Loucy (cell line): Measurements from ENCODE around the gene HHATL.

ENCODE experiments used
- H2AFZ ChIP-seq: fragments of 200-600 bp; sonication (generic); 2 replicates; pipeline ENCODE4 v1.6.0; 2016; ENCODE audit warnings: antibody characterized with exemption, mild to moderate bottlenecking, low read length, moderate library complexity
- H3F3A ChIP-seq: fragments of 200-600 bp; 2 replicates; pipeline ENCODE4 v1.6.0; 2016; ENCODE audit warnings: antibody characterized with exemption, low read depth, mild to moderate bottlenecking
- H3K27me3 ChIP-seq: fragments of 200-600 bp; sonication (generic); 2 replicates; pipeline ENCODE4 v1.6.1; 2014; ENCODE audit warnings: low read length, mild to moderate bottlenecking; ENCODE audit not compliant: insufficient read depth, poor library complexity, severe bottlenecking
- H3K36me3 ChIP-seq: fragments of 200-600 bp; sonication (generic); 2 replicates; pipeline ENCODE4 v1.6.1; 2016; ENCODE audit warnings: low read length; ENCODE audit not compliant: insufficient read depth
- H3K4me1 ChIP-seq: fragments of 200-600 bp; sonication (generic); 2 replicates; pipeline ENCODE4 v1.5.1; 2014; ENCODE audit warnings: low read length, mild to moderate bottlenecking; ENCODE audit not compliant: insufficient read depth, poor library complexity, severe bottlenecking
- H3K4me2 ChIP-seq: fragments of 200-600 bp; sonication (generic); 2 replicates; pipeline ENCODE4 v1.6.0; 2014; ENCODE audit warnings: antibody characterized with exemption, low read length, low read depth, mild to moderate bottlenecking; ENCODE audit not compliant: poor library complexity, severe bottlenecking
- H3K4me3 ChIP-seq: fragments of 200-600 bp; sonication (generic); 2 replicates; pipeline ENCODE4 v1.5.1; 2014; ENCODE audit warnings: low read length, mild to moderate bottlenecking, mixed read lengths; ENCODE audit not compliant: poor library complexity, severe bottlenecking
- H3K79me2 ChIP-seq: fragments of 200-600 bp; sonication (generic); 2 replicates; pipeline ENCODE4 v1.6.1; 2014; ENCODE audit warnings: low read length; ENCODE audit not compliant: insufficient read depth
- H3K9ac ChIP-seq: fragments of 200-600 bp; sonication (generic); 2 replicates; pipeline ENCODE4 v1.6.0; 2014; ENCODE audit warnings: mild to moderate bottlenecking, low read depth, low read length, moderate library complexity; ENCODE audit not compliant: poor library complexity, severe bottlenecking
- H3K9me2 ChIP-seq: fragments of 200-600 bp; sonication (generic); replicated peaks from 2 replicates; pipeline ENCODE4 v1.6.1; 2016; ENCODE audit warnings: low read depth, low read length, mixed read lengths
- H3K9me3 ChIP-seq: fragments of 200-600 bp; sonication (generic); 2 replicates; pipeline ENCODE4 v1.6.1; 2014; ENCODE audit warnings: mild to moderate bottlenecking, antibody characterized with exemption, low read length, low read depth; ENCODE audit not compliant: insufficient read depth
- H4K20me1 ChIP-seq: fragments of 200-600 bp; sonication (generic); 2 replicates; pipeline ENCODE4 v1.6.0; 2014; ENCODE audit warnings: antibody characterized with exemption, low read length, mild to moderate bottlenecking; ENCODE audit not compliant: insufficient read depth, poor library complexity, severe bottlenecking
- EZH2phosphoT487 ChIP-seq: fragments of 200-600 bp; IDR thresholded peaks from 2 replicates; pipeline ENCODE4 v1.6.1; 2018; ENCODE audit warnings: antibody characterized with exemption, mild to moderate bottlenecking, moderate library complexity, borderline replicate concordance
- TF ChIP-seq, protein P1 (sequence below): fragments of 200-600 bp; sonication (generic); conservative IDR thresholded peaks from 2 replicates; pipeline ENCODE4 v1.5.1; 2014; ENCODE audit warnings: mild to moderate bottlenecking, antibody characterized with exemption, low read length

Gene HHATL

DNA sequence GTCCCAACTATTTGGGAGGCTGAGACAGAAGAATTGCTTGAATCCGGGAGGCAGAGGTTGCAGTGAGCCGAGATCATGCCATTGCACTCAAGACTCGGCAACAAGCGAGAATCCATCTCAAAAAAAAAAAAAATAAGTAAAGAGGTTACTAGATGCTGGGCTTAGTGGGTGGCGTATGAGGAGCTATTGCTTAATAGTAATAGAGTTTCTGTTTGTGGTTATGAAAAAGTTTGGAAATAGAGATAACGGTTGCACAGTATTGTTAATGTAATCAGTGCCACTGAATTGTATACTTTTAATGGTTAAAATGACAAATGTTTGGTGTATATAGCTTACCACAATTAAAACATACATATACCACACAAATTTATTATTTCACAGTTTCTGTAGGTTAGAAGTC is 14.7 kb upstream of the HHATL start:
- Histone ChIP-seq H3K9ac (no peak overlapping the region), H3K79me2 (no peaks in the 10 kb centered on the region), H3K4me1 (no peaks in the 10 kb centered on the region), H3K36me3 (no peaks in the 10 kb centered on the region), H3K9me3 (no peaks in the 10 kb centered on the region), H3K4me3 (no peak overlapping the region), H3K4me2 (no peak overlapping the region), H3K9me2 (no peaks in the 10 kb centered on the region), H2AFZ (no peak overlapping the region), H3F3A (no peaks in the 10 kb centered on the region), H3K27me3 (no peaks in the 10 kb centered on the region), H4K20me1 (no peaks in the 10 kb centered on the region)
- TF ChIP-seq EZH2phosphoT487 = no peak
- TF ChIP-seq, protein P1, sequence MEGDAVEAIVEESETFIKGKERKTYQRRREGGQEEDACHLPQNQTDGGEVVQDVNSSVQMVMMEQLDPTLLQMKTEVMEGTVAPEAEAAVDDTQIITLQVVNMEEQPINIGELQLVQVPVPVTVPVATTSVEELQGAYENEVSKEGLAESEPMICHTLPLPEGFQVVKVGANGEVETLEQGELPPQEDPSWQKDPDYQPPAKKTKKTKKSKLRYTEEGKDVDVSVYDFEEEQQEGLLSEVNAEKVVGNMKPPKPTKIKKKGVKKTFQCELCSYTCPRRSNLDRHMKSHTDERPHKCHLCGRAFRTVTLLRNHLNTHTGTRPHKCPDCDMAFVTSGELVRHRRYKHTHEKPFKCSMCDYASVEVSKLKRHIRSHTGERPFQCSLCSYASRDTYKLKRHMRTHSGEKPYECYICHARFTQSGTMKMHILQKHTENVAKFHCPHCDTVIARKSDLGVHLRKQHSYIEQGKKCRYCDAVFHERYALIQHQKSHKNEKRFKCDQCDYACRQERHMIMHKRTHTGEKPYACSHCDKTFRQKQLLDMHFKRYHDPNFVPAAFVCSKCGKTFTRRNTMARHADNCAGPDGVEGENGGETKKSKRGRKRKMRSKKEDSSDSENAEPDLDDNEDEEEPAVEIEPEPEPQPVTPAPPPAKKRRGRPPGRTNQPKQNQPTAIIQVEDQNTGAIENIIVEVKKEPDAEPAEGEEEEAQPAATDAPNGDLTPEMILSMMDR = no peak

DNA sequence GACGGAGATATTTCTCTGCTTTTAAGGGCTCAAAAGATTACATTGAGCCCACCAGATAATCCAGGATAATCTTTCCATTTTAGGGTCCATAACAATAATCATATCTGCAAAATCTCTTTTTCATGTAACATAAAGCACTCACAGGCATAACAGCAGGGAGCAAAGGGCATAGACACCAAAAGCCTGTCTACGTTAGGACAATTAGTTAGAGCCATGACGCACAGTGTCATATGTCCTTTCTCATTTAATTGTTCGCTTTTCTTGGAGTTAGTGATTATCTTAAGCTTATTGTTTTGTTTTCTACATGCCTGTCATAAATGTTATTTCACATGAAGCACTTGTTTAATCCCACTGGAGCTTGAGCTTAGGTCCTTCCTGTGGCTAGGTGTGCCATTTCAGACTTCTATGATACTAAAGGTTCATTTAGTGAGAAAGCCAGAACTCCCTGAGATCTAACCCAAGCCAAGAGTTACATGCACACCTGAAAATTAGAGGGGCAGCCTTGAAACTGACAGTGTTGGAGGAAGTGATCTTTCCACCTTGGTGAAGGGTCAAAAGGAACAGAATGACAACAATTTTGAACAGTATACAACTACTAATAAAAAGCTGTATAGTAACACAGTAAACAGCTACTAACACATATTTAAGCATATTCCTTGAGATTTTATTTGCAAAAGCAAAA is 11.7 kb upstream of the HHATL start:
- H3K4me2 ChIP-seq = no peak overlapping the region
- H3K36me3 ChIP-seq = no peaks in the 10 kb centered on the region
- H2AFZ ChIP-seq = no peak overlapping the region
- no peaks in the 10 kb centered on the region for H3K79me2 ChIP-seq
- no peaks in the 10 kb centered on the region for H3K27me3 ChIP-seq
- H3K4me1 ChIP-seq = no peaks in the 10 kb centered on the region
- no peak for TF ChIP-seq EZH2phosphoT487
- TF ChIP-seq, protein P1 = no peak
- no peaks in the 10 kb centered on the region for H3K9me2 ChIP-seq
- H3K9ac ChIP-seq = no peak overlapping the region
- no peaks in the 10 kb centered on the region for H4K20me1 ChIP-seq
- H3K9me3 ChIP-seq = no peaks in the 10 kb centered on the region
- no peak overlapping the region for H3K4me3 ChIP-seq
- no peaks in the 10 kb centered on the region for H3F3A ChIP-seq

DNA sequence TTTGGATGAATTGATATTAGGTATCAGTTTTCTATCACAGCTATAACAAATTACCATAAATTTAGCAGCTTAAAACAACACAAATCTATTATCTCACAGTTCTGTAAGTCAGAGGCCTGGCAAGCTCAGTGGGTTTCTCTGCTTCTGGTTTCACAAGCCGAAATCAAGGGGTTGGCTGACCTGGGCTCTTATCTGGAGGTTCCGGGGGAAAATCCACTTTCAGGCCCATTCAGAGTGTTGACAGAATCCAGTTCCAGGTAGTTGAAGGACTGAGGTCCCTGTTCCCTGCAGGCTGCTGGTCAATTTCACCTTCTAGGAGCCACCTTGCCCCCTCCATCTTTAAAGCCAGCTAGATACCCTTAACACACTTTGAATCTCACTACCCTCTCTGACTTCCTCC is 11.1 kb upstream of the HHATL start:
- no peak overlapping the region for H3K4me2 ChIP-seq
- no peaks in the 10 kb centered on the region for H3K79me2 ChIP-seq
- no peaks in the 10 kb centered on the region for H3F3A ChIP-seq
- H4K20me1 ChIP-seq = no peaks in the 10 kb centered on the region
- no peak for TF ChIP-seq EZH2phosphoT487
- TF ChIP-seq, protein P1 = no peak
- no peak overlapping the region for H3K9ac ChIP-seq
- no peaks in the 10 kb centered on the region for H3K36me3 ChIP-seq
- H3K4me1 ChIP-seq = no peaks in the 10 kb centered on the region
- H3K4me3 ChIP-seq = no peak overlapping the region
- no peaks in the 10 kb centered on the region for H3K27me3 ChIP-seq
- no peak overlapping the region for H2AFZ ChIP-seq
- no peaks in the 10 kb centered on the region for H3K9me2 ChIP-seq
- no peaks in the 10 kb centered on the region for H3K9me3 ChIP-seq
